NOMO-1 treated with dmso at 0.1 percent for 144 hours (cell line): ENCODE measurements around the gene FLNB.

Experiments
- DNase-seq: peaks from one replicate; lab custom pipeline; 2025; ENCODE audit not compliant: unreplicated experiment; lab: John Stamatoyannopoulos, UW

Gene FLNB

DNA sequence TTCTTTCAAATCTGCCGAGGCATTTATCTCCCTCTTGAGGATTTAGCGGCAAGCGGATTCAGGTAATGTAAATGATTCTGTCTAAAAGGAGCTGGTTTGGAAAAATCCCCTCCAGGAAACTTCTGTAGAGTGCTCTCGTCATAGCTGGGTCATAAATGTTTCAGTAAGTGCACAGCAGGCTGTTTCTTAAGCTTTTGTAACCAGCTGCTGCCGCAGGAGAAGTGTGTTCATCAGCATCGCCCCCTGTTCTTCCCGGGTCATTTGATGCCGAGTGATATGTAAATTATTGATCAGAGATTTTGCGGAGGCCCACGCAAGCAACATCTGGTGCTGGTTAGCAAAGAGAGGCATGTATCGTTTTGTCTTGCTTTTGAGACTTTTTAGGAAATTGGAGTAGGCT is 149.5 kb downstream of the FLNB start:
- DNase-seq: no peak

DNA sequence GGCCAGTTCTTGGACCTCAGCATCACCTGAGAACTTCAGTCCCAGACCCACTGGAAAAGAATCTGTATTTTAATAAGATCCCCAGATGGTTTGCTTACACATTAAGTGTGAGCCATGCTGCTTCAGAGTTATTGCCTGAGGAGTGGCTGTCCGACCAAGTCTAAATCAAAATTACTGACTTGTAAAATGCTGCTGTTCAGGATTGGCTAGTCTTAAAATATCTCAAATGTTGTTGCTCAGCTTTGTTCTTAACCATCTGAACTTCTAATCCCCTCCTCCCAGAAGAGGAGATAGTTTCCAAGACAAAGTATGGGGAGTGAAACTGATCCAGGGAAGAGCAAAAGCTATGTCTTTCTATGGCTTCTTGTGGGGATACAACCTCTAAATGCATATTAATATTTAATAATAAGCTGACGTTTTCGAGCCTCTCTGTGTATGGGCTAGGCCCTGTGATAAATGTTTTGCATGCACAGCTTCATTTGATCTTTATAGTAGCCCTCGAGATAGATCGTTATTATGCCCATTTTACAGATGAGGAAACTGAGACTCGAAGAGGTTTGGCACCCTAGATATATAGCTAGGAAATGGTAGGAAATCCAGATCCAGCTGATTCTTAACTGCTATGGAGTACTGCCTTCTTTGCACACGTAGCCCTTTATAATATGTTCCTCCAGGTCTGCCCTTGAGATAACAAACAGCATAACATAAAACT is 150.4 kb downstream of the FLNB start:
- no peak for DNase-seq

DNA sequence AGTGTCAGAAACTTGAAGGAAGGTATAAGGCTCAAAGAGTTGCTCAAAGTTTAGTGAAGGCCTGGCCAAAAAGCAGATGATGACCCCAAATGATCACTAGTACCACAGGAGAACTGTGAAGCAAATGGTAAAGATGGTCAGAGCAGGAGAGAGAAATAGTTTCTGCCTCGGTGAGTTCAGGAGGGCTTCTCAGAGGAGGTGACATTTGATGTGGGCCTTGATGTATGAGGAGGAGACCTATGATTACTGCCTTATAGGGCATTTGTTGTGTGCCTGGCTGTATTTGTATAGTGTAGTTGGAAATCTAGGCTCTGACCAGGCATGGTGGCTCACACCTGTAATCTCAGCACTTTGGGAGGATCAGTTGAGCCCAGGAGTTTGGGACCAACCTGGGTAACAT is 152.2 kb downstream of the FLNB start:
- DNase-seq: no peak

DNA sequence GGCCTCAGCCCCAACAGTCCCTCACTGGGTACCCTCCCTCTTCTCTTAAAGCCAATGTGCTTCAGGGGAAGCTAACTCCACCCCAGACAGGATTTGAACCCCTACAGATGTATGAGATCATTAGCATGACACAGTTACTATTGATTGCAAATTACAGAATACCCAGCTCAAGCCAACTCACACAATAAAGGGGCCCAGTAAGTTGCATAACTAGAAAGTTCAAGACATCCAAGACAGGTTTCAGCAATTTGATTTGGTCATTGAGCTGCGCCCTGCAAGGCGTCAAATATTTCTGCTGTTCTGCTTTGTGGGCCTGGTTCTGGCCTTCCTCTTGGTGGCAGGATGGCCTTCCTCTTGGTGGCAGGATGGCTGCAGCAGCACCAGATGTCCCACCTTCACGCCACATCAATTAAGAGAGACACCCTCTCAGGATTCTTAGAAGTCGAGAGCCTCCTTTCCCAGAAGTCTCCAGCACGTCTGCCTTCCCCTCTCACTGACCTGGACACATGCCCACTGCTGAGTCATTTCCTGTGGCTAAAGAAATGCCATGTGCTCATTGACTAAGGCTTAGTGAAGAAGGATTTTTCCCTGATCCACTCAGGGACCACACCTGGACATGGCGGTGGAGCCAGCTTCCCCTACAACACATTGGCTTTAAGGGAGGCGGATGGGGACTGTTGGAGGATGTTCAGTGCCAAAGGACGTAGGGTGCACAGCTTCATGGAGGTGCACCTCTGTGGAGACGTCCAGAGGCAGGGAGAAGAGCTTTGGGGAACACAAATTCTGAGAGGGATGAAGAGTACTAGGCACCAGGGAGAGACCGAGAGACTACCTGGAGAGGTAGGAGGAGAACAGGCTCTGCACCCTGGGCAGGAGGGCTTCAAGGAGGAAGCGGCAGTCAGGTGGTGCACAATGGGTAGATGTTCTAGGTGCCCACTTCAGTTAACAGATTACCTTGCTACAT is 153.5 kb downstream of the FLNB start:
- DNase-seq: no peak

DNA sequence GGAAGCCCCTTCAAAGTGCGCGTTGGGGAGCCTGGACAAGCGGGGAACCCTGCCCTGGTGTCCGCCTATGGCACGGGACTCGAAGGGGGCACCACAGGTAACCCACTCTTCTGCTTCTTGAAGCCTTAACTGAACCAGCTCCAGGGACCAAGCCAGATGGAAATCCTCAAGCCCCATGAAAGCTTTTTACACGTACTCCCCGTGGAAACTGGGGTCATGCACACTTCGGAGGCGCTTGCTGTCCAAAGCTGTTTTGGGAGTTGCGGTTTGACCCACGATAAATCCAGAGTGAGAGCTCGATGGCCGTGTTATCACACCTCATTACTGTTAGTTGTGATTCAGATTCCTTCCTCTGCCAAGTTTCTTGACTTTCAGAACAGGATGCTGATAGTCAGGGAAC is 155.0 kb downstream of the FLNB start:
- DNase-seq: no peak

DNA sequence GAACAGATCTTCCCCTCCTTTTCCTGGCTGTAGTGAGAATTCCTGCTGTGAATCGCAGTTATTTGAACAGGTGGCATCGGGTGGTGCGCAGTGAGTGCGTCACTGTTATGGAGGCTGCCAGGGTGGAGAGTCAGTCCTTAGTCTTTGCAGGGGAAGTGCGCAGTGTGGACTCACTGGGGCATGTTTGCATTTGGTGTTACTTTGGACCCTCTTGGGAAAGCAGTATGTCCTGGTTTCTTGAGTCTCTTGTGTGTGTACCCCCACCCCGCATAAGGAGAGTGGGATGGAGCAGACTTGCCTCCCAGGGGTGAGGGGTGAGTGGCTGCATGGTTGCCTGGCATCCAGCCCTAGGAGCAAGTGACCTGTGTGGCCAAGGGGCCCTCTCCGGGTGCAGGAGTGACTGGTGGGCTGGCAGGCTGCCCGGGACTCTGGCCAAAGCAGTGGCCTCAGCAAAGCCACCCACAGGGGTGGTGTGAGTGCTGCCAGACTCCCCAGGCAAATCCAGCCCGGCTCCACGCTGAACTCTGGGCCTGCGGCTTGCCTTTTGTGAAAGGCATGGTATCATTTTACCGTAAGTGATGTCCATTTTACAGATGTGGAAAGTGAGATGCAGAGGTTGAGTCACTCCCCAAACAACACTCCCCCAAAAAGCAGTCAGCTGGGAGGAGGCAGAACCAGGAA is 156.1 kb downstream of the FLNB start:
- DNase-seq: no peak

DNA sequence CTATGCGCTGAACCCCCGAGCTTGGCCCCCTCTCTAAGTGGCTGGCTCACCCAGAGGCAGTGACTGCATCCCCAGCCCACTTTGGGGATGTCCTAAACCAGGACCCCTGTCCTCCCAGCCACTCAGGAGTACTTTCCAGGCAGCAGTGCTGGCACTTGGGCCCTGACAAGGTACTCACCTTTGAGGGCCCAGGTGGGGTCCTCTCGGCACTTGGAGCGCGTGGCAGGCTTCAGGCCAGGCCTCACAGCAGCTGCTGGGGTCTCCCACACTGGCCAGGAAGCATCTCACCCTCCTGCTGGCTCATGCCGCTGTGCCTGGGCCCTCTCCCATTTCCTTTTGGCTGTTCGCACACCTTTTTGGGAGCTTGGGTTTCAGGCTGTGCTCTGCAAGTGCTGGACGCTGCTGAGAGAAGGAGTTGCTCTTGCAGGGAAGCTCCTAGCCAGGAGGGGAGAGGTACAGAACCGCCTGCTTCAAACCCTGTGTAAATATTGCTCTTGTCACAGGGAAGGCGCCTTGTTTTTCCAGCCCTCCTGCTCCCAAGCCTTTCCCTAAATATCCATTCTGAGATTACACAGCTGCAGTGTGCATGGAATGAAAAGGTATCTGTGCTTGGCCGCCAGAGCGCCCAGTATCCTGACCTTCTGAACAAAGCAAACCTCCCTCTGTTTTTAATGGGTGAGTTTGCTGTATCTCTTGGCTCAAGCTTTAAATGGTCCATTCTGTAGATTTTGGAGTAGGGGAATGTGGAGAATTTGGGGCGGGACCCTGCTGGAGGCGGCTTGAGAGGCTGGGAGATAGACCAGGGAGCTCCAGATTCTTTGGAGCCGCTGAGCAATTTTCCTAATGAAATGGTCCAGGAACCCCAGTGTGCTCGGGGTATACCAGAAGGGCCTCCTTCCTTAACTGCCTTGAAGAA is 156.9 kb downstream of the FLNB start:
- no peak for DNase-seq

DNA sequence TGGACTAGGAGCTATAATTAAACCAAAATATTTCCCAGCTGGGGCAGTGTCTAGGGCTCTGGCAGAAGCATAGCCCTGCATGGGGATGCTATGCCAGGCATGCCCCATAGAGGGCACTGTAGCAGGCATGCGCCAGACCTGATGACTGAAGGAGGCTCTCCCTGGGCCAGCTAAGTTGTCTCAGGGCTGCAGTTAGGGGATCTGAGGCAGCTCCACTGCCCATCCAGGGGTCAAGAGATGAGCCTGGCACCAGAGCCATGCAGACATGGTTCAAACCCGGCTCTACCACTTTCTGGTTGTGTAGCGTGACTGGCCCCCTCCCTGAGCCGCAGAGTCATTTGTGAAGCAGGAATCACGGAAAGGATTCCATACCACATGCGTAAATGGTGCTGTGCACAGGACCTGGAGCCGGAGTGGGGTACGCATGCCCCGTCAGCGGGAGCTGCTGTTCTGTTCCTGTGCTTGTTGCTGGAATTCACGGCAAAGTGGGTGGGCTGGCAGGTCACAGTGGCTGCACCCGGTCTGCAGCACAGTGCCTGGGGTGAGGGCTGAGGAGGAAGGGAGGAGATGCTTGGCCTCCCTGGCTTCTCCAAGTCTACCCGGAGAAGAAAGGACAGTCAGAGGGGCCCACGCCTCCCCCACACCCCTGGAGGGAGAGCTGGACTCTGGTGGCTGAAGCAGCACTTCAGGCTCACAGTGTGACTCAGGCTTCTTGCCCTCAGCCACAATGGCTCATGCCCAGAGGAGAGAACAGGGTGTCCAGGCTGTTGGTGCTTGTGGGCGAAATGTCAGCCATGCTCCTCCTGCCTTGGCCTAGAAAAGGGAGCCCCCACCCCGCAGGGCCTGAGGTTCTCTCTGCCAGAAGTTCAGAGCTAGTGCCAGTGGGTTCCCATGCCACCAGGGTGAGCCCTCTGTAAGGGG is 159.5 kb downstream of the FLNB start:
- DNase-seq: peak; percentile 10

DNA sequence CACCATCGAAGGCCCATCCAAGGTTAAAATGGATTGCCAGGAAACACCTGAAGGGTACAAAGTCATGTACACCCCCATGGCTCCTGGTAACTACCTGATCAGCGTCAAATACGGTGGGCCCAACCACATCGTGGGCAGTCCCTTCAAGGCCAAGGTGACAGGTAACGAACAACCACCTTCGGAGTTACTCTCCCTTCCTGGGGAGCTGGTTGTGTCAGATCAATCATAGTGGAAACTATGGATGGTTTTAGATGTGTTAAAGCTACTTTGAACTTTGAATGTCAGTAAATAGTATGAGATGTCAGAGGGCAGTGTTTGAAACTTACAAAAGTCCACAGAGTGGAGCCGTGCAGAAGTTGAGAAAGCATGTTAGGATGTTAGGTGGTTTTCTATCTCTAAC is 160.3 kb downstream of the FLNB start:
- no peak for DNase-seq

DNA sequence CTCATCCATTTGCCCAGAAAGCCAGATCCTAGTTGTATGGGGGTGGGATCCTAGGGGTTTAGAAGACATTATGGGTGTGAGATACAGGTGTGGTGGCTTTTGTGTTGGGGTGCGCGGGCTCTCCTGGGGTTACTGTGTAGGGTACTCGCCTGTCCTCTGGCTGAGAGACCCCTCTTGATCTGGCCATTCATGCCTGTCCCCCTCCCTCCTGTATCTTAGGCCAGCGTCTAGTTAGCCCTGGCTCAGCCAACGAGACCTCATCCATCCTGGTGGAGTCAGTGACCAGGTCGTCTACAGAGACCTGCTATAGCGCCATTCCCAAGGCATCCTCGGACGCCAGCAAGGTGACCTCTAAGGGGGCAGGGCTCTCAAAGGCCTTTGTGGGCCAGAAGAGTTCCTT is 161.1 kb downstream of the FLNB start:
- no peak for DNase-seq

DNA sequence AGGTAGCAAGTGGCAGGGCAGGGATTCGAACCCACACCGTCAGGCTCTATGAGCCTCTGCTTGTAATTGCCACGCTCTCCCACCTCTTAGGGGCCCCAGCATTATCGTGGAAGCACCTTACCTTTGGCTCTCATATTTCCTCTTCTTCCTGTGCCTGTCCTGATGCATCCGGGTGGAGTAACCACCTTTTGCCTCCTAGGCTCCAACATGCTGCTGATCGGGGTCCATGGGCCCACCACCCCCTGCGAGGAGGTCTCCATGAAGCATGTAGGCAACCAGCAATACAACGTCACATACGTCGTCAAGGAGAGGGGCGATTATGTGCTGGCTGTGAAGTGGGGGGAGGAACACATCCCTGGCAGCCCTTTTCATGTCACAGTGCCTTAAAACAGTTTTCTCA is 162.2 kb downstream of the FLNB start:
- no peak for DNase-seq

DNA sequence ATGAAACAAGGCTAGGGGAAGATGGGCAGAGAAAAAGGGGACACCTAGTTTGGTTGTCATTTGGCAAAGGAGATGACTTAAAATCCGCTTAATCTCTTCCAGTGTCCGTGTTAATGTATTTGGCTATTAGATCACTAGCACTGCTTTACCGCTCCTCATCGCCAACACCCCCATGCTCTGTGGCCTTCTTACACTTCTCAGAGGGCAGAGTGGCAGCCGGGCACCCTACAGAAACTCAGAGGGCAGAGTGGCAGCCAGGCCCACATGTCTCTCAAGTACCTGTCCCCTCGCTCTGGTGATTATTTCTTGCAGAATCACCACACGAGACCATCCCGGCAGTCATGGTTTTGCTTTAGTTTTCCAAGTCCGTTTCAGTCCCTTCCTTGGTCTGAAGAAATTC is 162.9 kb downstream of the FLNB start:
- DNase-seq: no peak

DNA sequence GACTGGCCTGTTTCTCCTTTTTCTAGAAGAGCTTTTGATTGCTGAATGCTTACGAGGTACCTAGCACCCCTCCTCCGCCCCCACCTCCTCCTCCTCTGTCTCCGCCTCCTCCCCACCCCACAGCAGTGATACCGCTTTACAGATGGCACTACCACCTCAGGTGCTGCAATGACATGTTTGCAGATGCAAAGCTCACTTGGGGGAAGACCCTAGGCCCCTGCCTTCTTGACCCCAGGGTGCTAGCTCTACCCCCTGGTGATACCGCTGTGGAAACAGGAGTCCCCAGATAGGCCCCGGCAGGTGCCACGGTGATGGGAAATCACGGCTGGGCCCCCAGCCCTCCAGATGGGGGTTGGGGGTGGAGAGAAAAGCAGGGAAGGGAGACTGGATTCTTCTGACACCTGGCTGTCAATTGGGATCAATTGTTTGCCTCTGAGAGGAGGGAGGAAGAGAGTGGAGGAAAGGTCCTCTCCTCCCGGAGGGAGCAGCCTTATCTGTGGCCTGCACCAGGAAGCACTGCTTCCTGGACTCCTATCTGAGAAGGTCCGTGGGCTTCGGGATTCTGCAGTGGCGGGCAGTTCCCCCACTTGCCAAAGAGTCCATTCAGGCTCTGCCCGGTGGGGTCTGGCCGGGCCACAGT is 164.9 kb downstream of the FLNB start:
- DNase-seq: no peak

DNA sequence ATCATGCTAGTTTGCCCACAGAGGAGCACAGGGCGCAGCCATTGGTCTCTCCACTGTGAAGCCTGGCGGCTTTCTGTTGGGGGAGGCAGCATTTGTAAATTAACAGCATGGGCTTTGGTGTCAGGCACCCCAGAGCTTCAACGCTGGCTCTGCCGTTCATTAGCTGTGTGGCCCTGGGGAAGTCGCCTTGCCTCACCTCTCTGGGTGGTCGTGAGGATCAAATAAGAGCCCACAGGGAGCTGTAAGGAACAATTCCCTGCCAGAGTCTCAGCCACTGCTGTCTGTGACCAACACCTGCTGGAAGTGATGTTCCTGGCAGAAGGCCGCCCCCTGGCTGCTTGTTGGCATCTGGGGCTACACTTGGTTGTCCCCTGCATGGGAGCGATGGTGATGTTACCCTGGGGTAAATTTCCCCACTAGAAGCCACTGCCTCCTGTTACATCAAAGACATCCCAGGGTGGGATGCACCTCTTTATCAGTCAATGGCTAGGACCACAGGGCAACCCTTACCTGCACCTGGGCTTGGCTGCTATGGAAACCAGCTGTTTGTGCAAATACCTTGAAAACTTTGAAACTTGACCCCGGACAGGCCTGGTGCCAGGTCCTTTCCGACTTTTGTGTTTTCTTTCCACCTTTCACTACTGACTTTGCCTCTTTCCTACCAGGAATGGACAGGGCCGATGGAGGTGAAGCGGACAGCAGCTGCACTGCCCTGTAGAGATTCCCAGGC is 165.6 kb downstream of the FLNB start:
- DNase-seq: no peak

DNA sequence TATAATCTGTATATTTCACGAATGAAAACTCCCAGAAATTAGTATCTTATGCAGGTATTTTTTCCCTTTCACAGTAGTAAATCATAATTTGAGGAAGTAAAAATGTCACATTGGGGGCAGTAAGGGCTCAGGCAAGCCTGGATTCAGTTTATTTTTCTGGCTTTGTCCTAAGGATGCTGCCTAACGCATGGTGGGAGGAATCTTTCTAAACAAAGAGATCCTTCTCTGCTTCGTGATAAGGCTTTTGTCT is 166.9 kb downstream of the FLNB start:
- DNase-seq: no peak

DNA sequence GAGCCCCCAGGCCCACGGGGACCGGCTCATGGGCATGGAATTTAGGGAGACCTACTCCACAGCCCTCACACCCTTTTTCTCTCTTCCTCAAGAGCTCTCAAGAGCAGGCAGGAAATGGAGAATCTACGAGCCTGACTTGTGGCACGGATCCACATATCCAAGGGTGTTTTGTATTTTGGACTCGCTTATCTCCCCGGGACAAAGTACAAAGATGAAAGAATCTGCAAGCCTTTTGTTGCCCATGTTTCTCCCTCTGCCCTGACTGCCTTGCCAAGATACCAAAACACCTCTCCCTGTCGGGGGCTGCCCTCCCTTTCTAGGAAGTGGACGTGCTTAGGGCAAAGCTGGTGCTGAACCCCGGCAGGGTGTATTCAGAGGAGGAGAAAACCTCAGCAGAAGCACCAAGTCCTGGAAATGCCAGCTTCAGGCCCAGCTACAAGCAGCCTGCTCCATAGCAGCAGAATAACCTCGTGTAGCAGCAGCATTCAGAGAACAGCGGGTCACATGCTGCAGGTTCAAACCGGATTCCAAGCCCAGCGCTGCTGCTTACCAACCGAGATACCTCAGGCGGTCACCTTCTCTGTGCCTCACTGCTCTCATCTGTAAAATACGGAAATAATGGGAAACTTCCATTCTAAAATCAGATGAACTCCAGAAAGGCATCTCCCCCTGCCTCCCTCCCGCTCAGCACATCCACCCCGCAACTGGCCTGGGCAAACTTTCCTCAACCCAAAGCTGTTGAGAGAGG is 167.4 kb downstream of the FLNB start:
- DNase-seq: no peak

DNA sequence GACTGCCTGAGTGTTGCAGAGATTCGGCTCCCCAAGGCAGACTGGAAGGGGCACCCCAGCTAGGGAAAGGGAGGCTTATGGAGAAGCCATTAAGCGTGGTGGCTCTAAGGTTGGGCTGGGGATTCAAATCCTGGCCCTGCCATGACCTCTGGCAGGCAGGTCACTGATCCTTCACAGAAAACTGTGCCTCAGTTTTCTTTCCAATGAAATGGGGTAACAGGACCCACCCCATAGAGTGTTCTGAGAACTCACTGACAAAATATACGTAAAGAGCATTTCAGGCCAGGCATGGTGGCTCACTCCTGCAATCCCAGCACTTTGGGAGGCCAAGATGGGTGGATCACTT is 167.9 kb downstream of the FLNB start:
- no peak for DNase-seq

DNA sequence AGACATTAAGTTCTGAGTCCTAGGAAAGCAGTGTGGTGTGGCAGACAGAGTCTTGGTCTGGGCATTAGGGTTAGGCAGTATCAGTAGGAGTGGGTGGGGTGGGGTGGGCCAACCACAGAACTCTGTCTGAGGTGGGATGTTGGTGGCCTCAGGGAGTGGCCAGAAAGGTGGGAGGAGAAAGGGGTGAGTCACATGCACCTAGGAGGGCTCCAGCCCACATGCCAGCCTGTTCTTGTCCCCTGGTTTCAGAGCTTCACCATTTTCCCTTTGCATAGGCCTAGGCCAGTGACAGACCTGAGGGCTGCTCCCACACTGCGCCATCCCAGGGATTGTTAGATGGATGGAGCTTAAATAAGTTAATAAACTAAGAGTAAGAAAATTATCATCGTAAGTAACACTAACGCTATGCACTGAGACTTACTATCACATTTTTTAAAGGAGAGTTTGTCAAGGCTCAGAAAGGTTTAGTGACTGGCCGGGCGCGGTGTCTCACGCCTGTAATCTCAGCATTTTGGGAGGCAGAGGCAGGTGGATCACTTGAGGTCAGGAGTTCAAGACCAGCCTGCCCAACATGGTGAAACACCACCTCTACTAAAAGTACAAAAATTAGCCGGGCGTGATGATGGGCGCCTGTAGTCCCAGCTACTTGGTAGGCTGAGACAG is 168.7 kb downstream of the FLNB start:
- no peak for DNase-seq
